Heart right ventricle (tissue), 16 donors: ENCODE measurements around the gene SMYD1. TPM values are rescaled to one million over a fixed set of nuclear protein-coding genes. Genes with fewer than 3 reads are reported as not detected.

ENCODE experiments used
- ATAC-seq, 8 donors: fragments of 200-7000 bp; cut with Tn5 transposase; one replicate each; pipeline ENCODE4 v1.9.1; 2020; ENCODE audit warnings: mild to moderate bottlenecking in 8 of 8, moderate library complexity in 8 of 8, moderate number of reproducible peaks in 1 of 8
- DNase-seq, 2 donors: peaks; one replicate each; pipeline ENCODE4 v3.0.0-alpha.2; 2020
- H3K27ac ChIP-seq, 10 donors: fragments of 200-600 bp; sonication (generic) in 2 of 10; one replicate each; pipeline versions ENCODE4 v1.5.0 to v1.8.0; 2020 to 2022; ENCODE audit warnings: mild to moderate bottlenecking in 3 of 10
- H3K27me3 ChIP-seq, 7 donors: fragments of 200-600 bp; one replicate each; pipeline ENCODE4 v1.8.0; 2021 to 2022; ENCODE audit warnings: mild to moderate bottlenecking in 2 of 7
- H3K36me3 ChIP-seq, 9 donors: fragments of 200-600 bp; sonication (generic) in 1 of 9; one replicate each; pipeline versions ENCODE4 v1.5.0 to v1.8.0; 2020 to 2022; ENCODE audit warnings: mild to moderate bottlenecking in 2 of 9
- H3K4me1 ChIP-seq, 9 donors: fragments of 200-600 bp; sonication (generic) in 1 of 9; one replicate each; pipeline versions ENCODE4 v1.5.0 to v1.8.0; 2020 to 2022; ENCODE audit warnings: mild to moderate bottlenecking in 4 of 9
- H3K4me3 ChIP-seq, 10 donors: fragments of 200-600 bp; sonication (generic) in 2 of 10; one replicate each; pipeline versions ENCODE4 v1.5.0 to v1.8.0; 2020 to 2022; ENCODE audit warnings: mild to moderate bottlenecking in 7 of 10, moderate library complexity in 2 of 10
- H3K9me3 ChIP-seq, 11 donors: fragments of 200-600 bp in 10 of 11; sonication (generic) in 2 of 11; one replicate each; pipeline versions ENCODE4 v1.5.0 to v1.8.0; 2013 to 2022; ENCODE audit warnings: mild to moderate bottlenecking in 2 of 11, control low read depth in 1 of 11, moderate library complexity in 1 of 11
- WGBS, 2 donors: extraction: QIAGEN DNeasy Blood & Tissue Kit; methylation state at CpG; one replicate each; pipeline ENCODE4 v1.1.7; 2013; ENCODE audit warnings: inconsistent platforms in 1 of 2; 5-methylcytosine and 5-hydroxymethylcytosine counted together
- intact Hi-C, 10 donors: fragments of 100-400 bp; cut with DNase I; formaldehyde crosslinking; loops; one replicate each; pipeline versions ENCODE4 v1.11.1 to v1.14.2; 2022
- polyA plus RNA-seq, 2 donors: library from polyadenylated mRNA; stranded (reverse); fragments of 200-250 nt; gene quantifications; one replicate each; pipeline ENCODE4 v1.2.3, GENCODE V29; 2013
- total RNA-seq, 10 donors: library from RNA; stranded (reverse); fragmentation: NEBNext Ultra II Directional in 3 of 10; extraction: Animal tissue kit (Norgen Biotek cat#: 25700) in 3 of 10; gene quantifications; one replicate each; pipeline versions ENCODE4 v1.2.1 to v1.2.4, GENCODE V29; 2021 to 2023
- TF ChIP-seq, protein P1 (sequence below), 9 donors: fragments of 200-600 bp; sonication (generic) in 2 of 9; IDR thresholded peaks; one replicate each; pipeline versions ENCODE4 v1.5.0 to v1.8.0; 2021 to 2022; ENCODE audit warnings: antibody characterized with exemption in 9 of 9, mild to moderate bottlenecking in 5 of 9, moderate library complexity in 1 of 9
- donor health status: Arrhythmogenic right ventricular cardiomyopathy.
- donor health status: ischemic (EF 13 %, LVEDD 7.1; RV severe dilation, severe dysfunction).
- donor health status: healthy with polysubstance abuse.
- donor health status: DM: no; HTN: yes; CAD: no.
- donor health status: DM: no; HTN: no; CAD: no.
- donor health status: ischemic (EF 25% LVEDD 6.9; RV normal size, moderate dysfunction).
- donor health status: ischemic (EF 25% LVEDD 5.7; RV mildly dilated, moderate dysfunction).
- donor health status: healthy.
- donor health status: DM: yes; HTN: yes; CAD: no.
- donor health status: Ischemic cardiomyopathy.
- donor health status: ischemic (EF 35%, LVEDD 5.7; RV mildly dilated, moderate dysfunction).
- donor health status: nonischemic (EF 11% LVEDD 7.7; RV severe dilation, severe dysfunction).
- donor health status: DM: yes; HTN: yes; CAD: no.
- donor health status: PGD.
- donor health status: ischemic (EF 29% LVEDD 5.4; RV normal size, mild dysfunction).
- donor health status: nonischemic (EF 23%, LVEDD 6.1; RV moderate dilation, normal function).

Gene SMYD1
- total and polyA plus RNA-seq, 12 donors, result 78.7 to 534 (median 377) TPM

DNA sequence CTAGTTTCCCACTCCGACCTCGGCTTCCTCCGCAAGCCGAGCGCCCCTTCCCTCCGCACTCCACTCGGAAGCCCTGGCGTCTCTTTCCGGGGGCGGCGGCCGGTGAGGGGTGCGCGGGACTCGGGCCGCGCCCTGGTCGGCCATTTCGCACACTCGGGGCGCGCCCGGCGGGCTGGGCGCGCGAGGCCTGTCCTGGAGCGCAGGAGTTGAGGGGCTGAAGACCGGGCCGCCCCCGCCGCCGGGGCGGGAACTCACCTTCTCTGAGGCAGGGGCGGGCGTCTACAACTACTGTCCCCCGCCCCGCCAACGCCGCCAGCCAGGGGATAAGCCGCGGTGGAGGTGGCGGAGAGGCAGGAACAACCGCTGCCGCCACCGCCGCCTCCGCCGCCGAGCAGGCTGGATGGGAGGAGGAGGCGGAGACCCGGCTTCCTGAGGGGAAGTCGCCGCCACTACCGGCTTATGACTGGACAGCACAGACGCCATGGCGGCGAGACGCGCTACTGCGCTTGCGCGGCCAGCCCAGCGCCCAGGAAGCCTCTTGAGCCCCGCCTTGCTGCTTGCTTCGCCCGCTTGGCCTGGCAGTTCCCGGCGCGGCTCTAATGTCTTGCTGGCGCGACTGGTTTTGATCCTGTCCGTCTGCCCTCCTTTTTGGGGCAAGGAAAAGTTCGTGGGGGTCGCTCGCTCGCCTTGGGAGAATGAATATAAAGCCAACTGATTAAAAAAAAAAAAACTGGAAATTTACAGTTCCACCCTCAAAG is 12.1 kb upstream of the SMYD1 start, which contains the start of gene KRCC1:
Gene KRCC1 (minus strand): TSS at position 413 of the 758 bp plus-strand sequence. CDS start 27,220 bp downstream, outside the sequence.
- 0% methylated on average over 70 to 77 of the region's 77 CpGs for WGBS, 2 donors
- Histone ChIP-seq H3K27ac (peak within 1 kb of the TSS; percentile 90 to 100 (median 98)), H3K36me3 (peaks cover 0 to 5% (median 0%) of the 10 kb centered on the region in 9 donors), H3K27me3 (no peaks in the 10 kb centered on the region), H3K4me3 (peak within 1 kb of the TSS; percentile 70 to 95 (median 86)), H3K4me1 (peaks cover 0 to 45% (median 40%) of the 10 kb centered on the region in 9 donors), H3K9me3 (no peaks in the 10 kb centered on the region)
- DNase-seq (peak; percentile 95 to 97), ATAC-seq (peak; percentile 98 to 99 (median 99))
- intact Hi-C loops, result loop anchor here in 1 of 10 donors (10.0 kb wide), 1 partner anchor 1271 kb away; no protein-coding TSS in a partner anchor
- TF ChIP-seq, protein P1, sequence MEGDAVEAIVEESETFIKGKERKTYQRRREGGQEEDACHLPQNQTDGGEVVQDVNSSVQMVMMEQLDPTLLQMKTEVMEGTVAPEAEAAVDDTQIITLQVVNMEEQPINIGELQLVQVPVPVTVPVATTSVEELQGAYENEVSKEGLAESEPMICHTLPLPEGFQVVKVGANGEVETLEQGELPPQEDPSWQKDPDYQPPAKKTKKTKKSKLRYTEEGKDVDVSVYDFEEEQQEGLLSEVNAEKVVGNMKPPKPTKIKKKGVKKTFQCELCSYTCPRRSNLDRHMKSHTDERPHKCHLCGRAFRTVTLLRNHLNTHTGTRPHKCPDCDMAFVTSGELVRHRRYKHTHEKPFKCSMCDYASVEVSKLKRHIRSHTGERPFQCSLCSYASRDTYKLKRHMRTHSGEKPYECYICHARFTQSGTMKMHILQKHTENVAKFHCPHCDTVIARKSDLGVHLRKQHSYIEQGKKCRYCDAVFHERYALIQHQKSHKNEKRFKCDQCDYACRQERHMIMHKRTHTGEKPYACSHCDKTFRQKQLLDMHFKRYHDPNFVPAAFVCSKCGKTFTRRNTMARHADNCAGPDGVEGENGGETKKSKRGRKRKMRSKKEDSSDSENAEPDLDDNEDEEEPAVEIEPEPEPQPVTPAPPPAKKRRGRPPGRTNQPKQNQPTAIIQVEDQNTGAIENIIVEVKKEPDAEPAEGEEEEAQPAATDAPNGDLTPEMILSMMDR (IDR thresholded peaks at IDR 0.05), result peak in 1 of 9 donors; percentile 36

DNA sequence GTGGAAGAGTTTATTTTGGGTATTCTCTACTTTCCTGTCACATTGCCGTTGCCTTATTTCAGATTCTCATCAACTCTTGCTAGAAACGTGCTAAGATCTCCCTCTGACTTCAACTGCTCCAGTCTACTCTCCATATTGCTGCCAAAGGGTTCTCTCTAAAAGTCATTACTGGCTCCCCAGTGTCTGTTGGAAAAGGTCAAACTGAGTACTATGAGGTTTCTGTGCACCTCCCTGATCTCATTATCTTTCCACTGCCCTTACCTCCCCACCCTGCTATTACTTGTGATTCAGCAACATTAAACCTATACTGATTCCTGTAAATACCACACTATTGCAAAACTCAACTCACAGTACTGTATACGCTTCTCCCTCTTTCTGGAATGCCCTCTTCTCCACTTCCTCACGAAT is 10.2 kb upstream of the SMYD1 start:
- Histone ChIP-seq H3K4me3 (no peak overlapping the region), H3K36me3 (no peaks in the 10 kb centered on the region), H3K27me3 (no peaks in the 10 kb centered on the region), H3K9me3 (no peaks in the 10 kb centered on the region), H3K4me1 (peaks cover 0 to 29% (median 28%) of the 10 kb centered on the region in 9 donors), H3K27ac (no peak overlapping the region)
- intact Hi-C loops, result loop anchor here in 1 of 10 donors (10.0 kb wide), 1 partner anchor 1273 kb away; no protein-coding TSS in a partner anchor
- WGBS, 2 donors, result 55 to 66% methylated on average over 4 of the region's 4 CpGs
- TF ChIP-seq, protein P1 (IDR thresholded peaks at IDR 0.05), result no peak
- DNase-seq (no peak), ATAC-seq (no peak)

DNA sequence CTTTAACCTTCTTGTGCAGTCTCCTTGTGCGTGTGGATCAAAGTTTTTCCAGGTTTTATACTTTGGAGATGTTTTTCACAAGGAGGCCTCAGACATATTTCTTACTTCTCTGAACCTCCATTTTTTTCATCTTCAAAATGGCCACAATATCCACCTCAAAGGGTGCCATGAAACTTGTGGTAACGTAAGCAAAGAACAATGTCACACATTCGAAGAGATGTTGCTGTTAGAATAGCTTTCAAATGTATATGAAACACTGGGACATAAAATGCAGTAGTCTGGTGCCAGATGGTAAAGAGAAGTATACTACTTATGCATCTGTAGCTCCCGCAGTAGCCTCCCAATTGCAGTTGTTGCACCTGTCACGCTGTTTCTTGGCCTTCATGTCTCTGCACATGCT is 9.4 kb upstream of the SMYD1 start:
- intact Hi-C loops, result loop anchor here in 2 of 10 donors (2.0 to 10.0 kb wide), 2 partner anchors 103 to 1273 kb away; no protein-coding TSS in a partner anchor

More for the DNA sequence above, 9.4 kb upstream of the SMYD1 start:
- 89 to 91% methylated on average over 5 of the region's 5 CpGs for WGBS, 2 donors
- Histone ChIP-seq H3K4me1 (peaks cover 0 to 22% (median 21%) of the 10 kb centered on the region in 9 donors), H3K27me3 (no peaks in the 10 kb centered on the region), H3K36me3 (no peaks in the 10 kb centered on the region), H3K9me3 (no peaks in the 10 kb centered on the region), H3K4me3 (no peak overlapping the region), H3K27ac (no peak overlapping the region)
- ATAC-seq (no peak), DNase-seq (no peak)
- TF ChIP-seq, protein P1 (IDR thresholded peaks at IDR 0.05), result no peak
